ENCODE measurements around the gene TANGO2. TPM values are rescaled to one million over a fixed set of nuclear protein-coding genes. Genes with fewer than 3 reads are reported as not detected.

Gene TANGO2, protein sequence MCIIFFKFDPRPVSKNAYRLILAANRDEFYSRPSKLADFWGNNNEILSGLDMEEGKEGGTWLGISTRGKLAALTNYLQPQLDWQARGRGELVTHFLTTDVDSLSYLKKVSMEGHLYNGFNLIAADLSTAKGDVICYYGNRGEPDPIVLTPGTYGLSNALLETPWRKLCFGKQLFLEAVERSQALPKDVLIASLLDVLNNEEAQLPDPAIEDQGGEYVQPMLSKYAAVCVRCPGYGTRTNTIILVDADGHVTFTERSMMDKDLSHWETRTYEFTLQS
- total RNA-seq = 42.3 and 46.8 TPM in 2 replicates

- DNase-seq (ENCODE audit: low read depth in 2 of 2) = peak; percentile 92 to 95
Measured at GRCh38 chr22:20020533-20021195, at the start of gene TANGO2. TSS of gene TANGO2 (plus strand) at chr22:20021110. CDS start at chr22:20036799, 15,689 bp downstream.

- DNase-seq (ENCODE audit: low read depth in 2 of 2) = no peak
Measured at GRCh38 chr22:19971276-19972124, 49.4 kb upstream of the TANGO2 start.

GRCh38 chr22:19972251-19972650 is 48.7 kb upstream of the TANGO2 start:
- DNase-seq (ENCODE audit: low read depth in 2 of 2) = no peak

- DNase-seq (ENCODE audit: low read depth in 2 of 2) = no peak
Measured at GRCh38 chr22:19972652-19973550, 48.0 kb upstream of the TANGO2 start.

DNA sequence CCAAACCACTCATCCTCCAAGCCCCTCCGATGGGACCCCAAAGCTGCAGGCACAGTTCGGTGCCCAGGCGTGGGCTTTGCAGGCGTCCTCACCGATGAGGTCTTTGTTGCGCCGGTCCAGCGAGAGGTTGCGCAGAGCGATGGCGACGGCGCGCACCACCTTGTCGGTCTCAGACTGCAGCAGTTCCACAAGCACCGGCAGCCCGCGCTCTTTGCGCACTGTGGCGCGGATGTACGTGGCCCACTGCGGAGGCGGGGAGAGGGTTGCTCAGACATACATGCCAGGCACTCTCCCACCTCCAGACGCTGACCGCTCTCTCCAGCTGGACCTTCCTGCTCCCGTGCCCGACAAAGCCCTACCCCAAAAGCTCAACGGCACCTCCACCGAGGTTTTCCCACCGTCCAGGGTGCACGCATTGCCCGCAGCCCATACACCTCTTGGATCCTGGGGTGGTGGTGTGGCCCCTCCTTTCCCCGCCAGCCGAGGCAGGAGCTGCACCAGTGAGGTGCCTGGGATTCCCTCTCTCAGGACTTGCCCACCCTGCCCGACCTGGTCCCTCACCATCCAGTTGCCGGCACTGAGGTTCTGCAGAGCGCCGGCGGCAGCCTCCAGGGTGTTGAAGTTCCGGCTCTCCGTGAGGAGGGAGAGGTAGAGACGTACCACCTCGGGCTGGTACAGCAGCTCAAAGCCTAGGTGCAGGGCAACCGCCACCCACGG is 47.2 kb upstream of the TANGO2 start:
- no peak for DNase-seq (ENCODE audit: low read depth in 2 of 2)

DNA sequence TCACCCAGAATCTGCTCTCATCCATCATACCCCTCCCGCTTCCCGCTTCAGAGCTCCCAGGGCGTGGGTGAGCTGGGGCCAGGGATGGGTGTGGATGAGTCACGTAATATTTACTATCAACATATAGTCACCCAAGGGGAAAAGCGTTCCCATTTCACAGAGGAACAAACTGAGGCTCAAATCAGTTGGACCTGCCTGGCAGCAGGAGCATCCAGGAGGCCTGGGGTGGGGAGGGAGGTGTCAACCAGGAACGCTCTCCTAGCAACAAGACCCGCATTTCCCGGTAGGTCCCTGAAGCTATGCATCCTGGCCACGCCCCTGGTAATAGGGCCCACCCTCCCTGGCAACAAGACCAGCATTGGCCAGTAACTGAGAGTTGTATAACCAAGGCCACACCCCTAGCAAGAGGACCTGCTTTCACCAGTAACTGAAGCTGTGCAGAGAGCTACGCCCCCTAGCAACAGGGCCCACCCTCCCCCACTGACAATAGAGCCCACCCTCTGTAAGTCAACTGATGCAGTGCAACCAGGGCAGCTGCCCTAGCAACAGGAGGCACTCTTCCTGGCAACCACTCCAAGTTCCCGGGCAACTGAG is 46.5 kb upstream of the TANGO2 start:
- DNase-seq (ENCODE audit: low read depth in 2 of 2) = peak; percentile 85 to 94

DNA sequence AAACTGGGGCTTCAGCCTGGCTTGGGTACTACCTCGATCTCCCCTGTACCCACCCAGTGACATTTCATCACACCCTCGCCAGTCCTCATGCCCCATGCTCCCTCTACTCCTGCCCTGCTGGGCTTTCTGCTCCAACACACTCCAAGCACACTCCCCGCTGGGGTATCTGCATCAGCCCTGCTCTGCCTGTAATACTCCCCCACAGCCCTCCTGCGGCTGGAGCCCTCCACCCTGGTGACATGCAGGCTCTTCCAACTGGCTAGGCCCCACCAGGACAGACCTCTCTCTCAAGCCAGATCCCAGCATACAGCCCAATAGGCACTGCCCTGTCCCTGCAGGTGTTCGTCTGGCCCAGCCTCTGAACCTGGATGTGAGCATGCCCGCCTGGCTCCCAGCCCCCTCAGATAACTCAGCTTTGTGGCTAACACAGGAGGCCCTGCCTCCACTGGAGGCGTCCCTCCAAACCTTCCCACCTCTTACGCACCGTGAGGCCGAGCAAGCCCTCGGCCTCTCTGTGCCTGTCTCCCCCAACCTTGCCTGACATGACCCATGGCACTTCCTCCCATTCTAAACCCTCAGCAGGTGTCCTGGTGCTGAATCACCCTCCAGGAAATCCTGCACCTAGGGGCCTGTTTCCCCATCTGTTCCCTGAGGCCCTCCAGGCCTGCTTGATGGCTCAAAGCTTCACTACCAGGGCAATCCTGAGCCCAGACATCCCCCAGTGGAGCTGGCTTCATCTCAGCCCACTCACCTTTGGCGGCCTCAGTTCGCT is 45.8 kb upstream of the TANGO2 start:
- DNase-seq (ENCODE audit: low read depth in 2 of 2) = peak; percentile 55 to 83

GRCh38 chr22:19975707-19976035 is 45.2 kb upstream of the TANGO2 start:
- DNase-seq (ENCODE audit: low read depth in 2 of 2) = no peak

- no peak for DNase-seq (ENCODE audit: low read depth in 2 of 2)
Measured at GRCh38 chr22:19976671-19977070, 44.2 kb upstream of the TANGO2 start.

DNA sequence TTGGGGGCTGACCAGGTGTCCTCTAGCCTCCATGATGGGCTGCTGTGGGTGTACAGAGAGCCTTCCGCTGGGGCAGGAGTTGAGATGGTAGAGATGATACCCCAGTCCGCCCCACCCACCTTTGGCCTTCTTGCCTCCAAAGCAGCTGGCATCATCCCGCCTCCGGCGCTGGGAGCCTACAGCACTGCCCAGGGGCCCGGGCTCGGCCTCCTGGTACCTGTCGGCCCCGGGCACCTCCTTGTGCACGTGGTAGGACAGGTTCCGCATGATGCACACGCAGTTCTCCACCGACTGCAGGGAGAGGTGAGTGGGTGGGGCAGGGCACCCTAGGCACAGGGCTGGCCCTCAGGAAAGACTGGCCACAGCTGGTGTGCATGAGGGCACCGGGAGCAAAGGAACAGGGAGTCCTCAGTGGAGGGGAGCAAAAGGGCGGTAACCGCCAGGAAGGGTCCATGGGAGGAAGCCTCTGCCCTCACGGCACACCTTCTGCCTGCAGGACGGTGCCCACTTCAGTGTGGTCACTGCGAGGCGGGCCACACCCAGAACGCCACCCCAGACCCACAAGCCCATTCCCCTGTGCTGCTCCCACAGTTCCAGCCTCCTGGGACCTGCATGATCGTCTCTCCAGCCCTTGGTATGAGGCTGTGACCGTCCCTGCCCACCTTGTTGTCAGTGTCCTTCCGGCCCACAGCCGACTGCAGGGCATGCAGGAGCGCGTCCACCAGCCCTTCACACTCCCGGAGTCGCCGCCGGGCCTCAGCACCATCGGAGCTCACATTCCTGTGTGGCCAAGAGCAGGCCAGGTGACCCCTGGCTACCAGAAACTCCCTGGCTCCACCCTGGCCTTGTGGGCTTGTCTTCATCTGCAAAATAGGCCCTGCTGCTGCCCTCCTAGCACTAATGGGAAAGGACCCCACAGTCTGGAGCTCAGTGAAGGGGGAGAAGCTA is 43.3 kb upstream of the TANGO2 start:
- no peak for DNase-seq (ENCODE audit: low read depth in 2 of 2)

DNA sequence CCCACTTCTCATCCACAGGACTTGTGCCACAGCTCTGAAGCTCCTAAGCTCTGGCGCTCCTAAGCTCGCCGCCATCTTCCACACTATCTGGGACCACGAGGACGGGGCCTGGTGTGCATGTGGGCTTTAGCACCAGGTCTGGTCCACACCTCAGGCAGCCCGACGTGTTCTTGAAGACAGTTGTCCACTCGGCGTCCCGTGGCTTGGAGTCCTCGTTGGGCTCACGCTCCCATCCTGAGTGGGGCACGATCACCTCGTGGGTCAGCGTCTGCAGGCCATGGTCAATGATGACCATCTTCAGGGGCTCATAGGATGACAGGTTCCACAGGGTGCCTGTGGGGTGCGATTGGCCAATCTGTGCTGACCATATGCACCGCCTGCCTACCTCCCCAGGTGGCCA is 42.2 kb upstream of the TANGO2 start:
- DNase-seq (ENCODE audit: low read depth in 2 of 2) = no peak

DNA sequence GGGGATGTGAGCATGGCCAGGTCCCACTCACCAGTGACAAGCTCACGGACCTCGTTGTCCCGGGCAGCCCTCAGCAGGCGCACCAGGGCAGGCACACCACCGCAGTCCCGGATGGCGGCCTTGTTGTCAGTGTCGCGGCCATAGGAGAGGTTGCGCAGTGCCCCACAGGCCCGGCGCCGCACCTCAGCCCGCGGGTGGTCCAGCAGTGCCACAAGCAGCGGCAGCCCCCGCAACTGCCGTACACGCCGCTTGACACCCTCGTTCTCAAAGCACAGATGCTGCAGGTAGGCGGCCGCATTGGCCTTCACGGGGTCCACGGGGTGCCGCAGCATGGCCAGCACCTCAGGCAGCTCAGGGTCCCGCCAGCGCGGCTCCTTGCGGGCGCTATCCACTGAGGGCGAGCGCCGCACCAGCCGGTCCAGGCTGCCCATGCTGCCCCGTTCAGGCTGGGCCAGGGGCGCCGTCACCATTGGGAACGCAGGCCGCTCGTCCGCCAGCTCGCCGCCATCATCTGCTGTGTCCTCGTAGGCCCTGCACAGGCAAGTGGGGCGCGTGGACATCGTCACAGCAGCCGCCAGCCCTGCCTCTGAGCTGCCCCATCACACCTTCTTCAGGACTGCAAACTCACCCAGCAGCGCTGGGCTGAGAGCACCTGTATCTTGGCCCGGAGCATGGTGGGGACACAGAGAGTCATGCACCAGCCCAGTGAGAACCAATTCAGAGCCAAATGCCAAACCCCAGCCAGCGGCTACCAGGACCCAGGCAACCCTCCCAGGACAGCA is 41.0 kb upstream of the TANGO2 start:
- DNase-seq (ENCODE audit: low read depth in 2 of 2) = no peak

DNA sequence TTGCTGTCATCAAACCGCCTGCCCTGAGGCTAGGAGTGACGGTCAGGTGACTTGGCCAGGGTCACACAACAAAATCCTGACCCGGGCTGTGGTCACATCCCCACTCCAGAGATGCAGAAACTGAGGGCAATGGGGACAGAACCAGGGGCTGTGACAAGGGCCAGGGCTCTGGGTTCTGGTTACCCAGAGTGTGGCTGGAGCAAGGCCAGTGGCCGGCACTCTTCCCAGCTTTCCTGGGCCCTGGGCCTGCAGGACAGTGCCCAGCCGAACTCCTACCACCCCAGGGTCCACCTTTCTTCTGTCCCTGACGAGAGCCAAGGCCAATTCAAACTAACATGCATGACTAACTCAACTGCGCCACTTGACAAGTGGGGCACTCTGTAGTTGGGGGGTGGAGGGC is 40.1 kb upstream of the TANGO2 start:
- DNase-seq (ENCODE audit: low read depth in 2 of 2) = no peak

GRCh38 chr22:19981171-19981960 is 39.5 kb upstream of the TANGO2 start:
- DNase-seq (ENCODE audit: low read depth in 2 of 2) = no peak

DNA sequence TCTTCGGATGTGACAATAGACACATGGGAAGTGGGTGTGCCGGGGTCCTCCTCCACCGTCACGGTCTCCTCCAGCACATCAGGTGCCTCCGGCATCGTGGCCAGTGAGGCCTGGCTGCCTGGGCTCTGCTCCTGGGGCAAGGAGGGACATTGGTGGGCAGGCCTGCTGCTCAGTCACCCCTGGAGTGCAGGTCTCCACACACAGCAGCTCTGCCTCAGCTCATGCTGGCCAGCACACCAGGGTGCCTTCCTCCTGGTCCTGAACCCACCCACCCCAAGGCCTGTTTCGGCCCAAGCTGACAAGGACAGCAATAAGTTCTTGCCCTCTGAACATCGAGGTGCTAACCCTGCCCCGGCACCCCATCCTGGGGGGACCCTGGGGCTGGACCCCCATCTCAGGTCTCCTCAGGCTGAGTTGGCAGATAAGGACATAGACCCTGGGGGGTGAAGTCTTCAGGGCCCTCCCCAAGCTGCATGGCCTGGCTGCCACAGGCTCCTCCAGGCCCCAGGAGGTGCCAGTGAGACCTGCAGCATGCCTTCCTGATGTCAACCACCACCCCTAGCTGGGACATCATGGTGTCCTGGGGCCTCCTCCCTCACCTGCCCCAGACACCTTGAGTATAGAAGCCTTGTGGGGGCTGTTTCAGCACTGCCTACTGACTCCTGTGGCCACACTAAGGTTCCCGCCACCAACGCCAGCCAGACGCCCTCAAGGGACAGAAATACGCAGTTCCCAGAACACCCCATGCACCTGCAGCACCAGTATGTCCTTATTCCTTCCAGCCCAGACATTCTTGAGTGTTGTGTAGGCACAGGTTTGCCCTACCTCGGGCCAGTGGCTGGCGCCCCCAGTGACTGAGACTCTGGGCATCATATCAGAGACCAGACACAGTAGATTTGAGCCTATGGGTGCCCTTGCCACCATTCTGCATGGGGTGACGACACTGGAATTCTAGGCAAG is 38.7 kb upstream of the TANGO2 start:
- DNase-seq (ENCODE audit: low read depth in 2 of 2) = no peak
